Measurements from ENCODE around the gene ATRN.

GRCh38 chr20:3693376-3693775 lies 222.6 kb downstream of the ATRN start:
- TF ChIP-seq CTCF (IDR thresholded peaks at IDR 0.05; ENCODE audit: extremely low read depth in 1 of 2, insufficient read depth in 1 of 2, low read depth in 1 of 2, low read length in 2 of 2) (no peak), MAX (IDR thresholded peaks at IDR 0.05; ENCODE audit: insufficient read depth, insufficient read length) (no peak), POLR2A (IDR thresholded peaks at IDR 0.05; ENCODE audit: low read depth, low read length) (no peak), JUN (IDR thresholded peaks at IDR 0.05; ENCODE audit: borderline replicate concordance, insufficient read depth, insufficient read length, low read depth) (no peak), EZH2 (IDR thresholded peaks at IDR 0.05; ENCODE audit: borderline replicate concordance, low read depth, low read length, severe bottlenecking) (no peak)
